Measurements from ENCODE around the gene FGF14.

FGF14 gene

GRCh38 chr13:102187313-102187712, 214.5 kb downstream of the FGF14 start:
- Mint-ChIP-seq H3K36me3 (no peaks in the 10 kb centered on the region), H3K27ac (no peak overlapping the region), H3K4me1 (no peaks in the 10 kb centered on the region), H3K27me3 (no peaks in the 10 kb centered on the region), H3K9me3 (no peaks in the 10 kb centered on the region), H3K4me3 (no peak overlapping the region)
- ATAC-seq = no peak

GRCh38 chr13:102185375-102185984, 216.4 kb downstream of the FGF14 start:
- Mint-ChIP-seq H3K36me3 (no peaks in the 10 kb centered on the region), H3K27me3 (no peaks in the 10 kb centered on the region), H3K4me3 (no peak overlapping the region), H3K27ac (no peak overlapping the region), H3K4me1 (no peaks in the 10 kb centered on the region), H3K9me3 (no peaks in the 10 kb centered on the region)
- no peak for ATAC-seq

- no peak overlapping the region for H3K27ac Mint-ChIP-seq
- H3K36me3 Mint-ChIP-seq = no peaks in the 10 kb centered on the region
- no peaks in the 10 kb centered on the region for H3K9me3 Mint-ChIP-seq
- peak; percentile 38 for ATAC-seq
- H3K27me3 Mint-ChIP-seq = no peaks in the 10 kb centered on the region
- H3K4me1 Mint-ChIP-seq = no peaks in the 10 kb centered on the region
- H3K4me3 Mint-ChIP-seq = no peak overlapping the region
Measured at GRCh38 chr13:102183509-102184182, 218.2 kb downstream of the FGF14 start.

- Mint-ChIP-seq H3K4me1 (no peaks in the 10 kb centered on the region), H3K27me3 (no peaks in the 10 kb centered on the region), H3K9me3 (no peaks in the 10 kb centered on the region), H3K27ac (no peak overlapping the region), H3K36me3 (no peaks in the 10 kb centered on the region), H3K4me3 (no peak overlapping the region)
- no peak for ATAC-seq
Measured at GRCh38 chr13:102182170-102182569, 219.7 kb downstream of the FGF14 start.

GRCh38 chr13:102177431-102177830, 224.4 kb downstream of the FGF14 start:
- H3K4me3 Mint-ChIP-seq = no peak overlapping the region
- no peaks in the 10 kb centered on the region for H3K27me3 Mint-ChIP-seq
- ATAC-seq = no peak
- no peaks in the 10 kb centered on the region for H3K36me3 Mint-ChIP-seq
- no peaks in the 10 kb centered on the region for H3K4me1 Mint-ChIP-seq
- peaks cover 5% of the 10 kb centered on the region for H3K9me3 Mint-ChIP-seq
- no peak overlapping the region for H3K27ac Mint-ChIP-seq

GRCh38 chr13:102176846-102177245, 225.0 kb downstream of the FGF14 start:
- H3K27me3 Mint-ChIP-seq = no peaks in the 10 kb centered on the region
- H3K4me3 Mint-ChIP-seq = no peak overlapping the region
- no peak for ATAC-seq
- H3K27ac Mint-ChIP-seq = no peak overlapping the region
- no peaks in the 10 kb centered on the region for H3K4me1 Mint-ChIP-seq
- no peaks in the 10 kb centered on the region for H3K36me3 Mint-ChIP-seq
- peaks cover 5% of the 10 kb centered on the region for H3K9me3 Mint-ChIP-seq

- no peak for ATAC-seq
- Mint-ChIP-seq H3K36me3 (no peaks in the 10 kb centered on the region), H3K27ac (no peak overlapping the region), H3K4me3 (no peak overlapping the region), H3K27me3 (no peaks in the 10 kb centered on the region), H3K4me1 (no peaks in the 10 kb centered on the region), H3K9me3 (peaks cover 5% of the 10 kb centered on the region)
Measured at GRCh38 chr13:102172406-102172805, 229.4 kb downstream of the FGF14 start.

- ATAC-seq = no peak
- no peak overlapping the region for H3K27ac Mint-ChIP-seq
- no peaks in the 10 kb centered on the region for H3K4me1 Mint-ChIP-seq
- no peaks in the 10 kb centered on the region for H3K36me3 Mint-ChIP-seq
- H3K9me3 Mint-ChIP-seq = peaks cover 5% of the 10 kb centered on the region
- no peaks in the 10 kb centered on the region for H3K27me3 Mint-ChIP-seq
- no peak overlapping the region for H3K4me3 Mint-ChIP-seq
Measured at GRCh38 chr13:102170305-102170704, 231.5 kb downstream of the FGF14 start.

GRCh38 chr13:102169471-102170015, 232.3 kb downstream of the FGF14 start:
- no peak for ATAC-seq
- no peak overlapping the region for H3K4me3 Mint-ChIP-seq
- H3K4me1 Mint-ChIP-seq = no peaks in the 10 kb centered on the region
- no peak overlapping the region for H3K27ac Mint-ChIP-seq
- peaks cover 6% of the 10 kb centered on the region for H3K9me3 Mint-ChIP-seq
- H3K27me3 Mint-ChIP-seq = no peaks in the 10 kb centered on the region
- no peaks in the 10 kb centered on the region for H3K36me3 Mint-ChIP-seq

- H3K4me1 Mint-ChIP-seq = no peaks in the 10 kb centered on the region
- no peaks in the 10 kb centered on the region for H3K9me3 Mint-ChIP-seq
- no peaks in the 10 kb centered on the region for H3K27me3 Mint-ChIP-seq
- H3K27ac Mint-ChIP-seq = no peak overlapping the region
- H3K36me3 Mint-ChIP-seq = no peaks in the 10 kb centered on the region
- no peak for ATAC-seq
- H3K4me3 Mint-ChIP-seq = no peak overlapping the region
Measured at GRCh38 chr13:102152790-102153189, 249.1 kb downstream of the FGF14 start.

GRCh38 chr13:102147353-102147752, 254.5 kb downstream of the FGF14 start:
- Mint-ChIP-seq H3K36me3 (no peaks in the 10 kb centered on the region), H3K4me3 (no peak overlapping the region), H3K27me3 (no peaks in the 10 kb centered on the region), H3K9me3 (no peaks in the 10 kb centered on the region), H3K27ac (no peak overlapping the region), H3K4me1 (no peaks in the 10 kb centered on the region)
- ATAC-seq = no peak

- Mint-ChIP-seq H3K9me3 (no peaks in the 10 kb centered on the region), H3K27me3 (no peaks in the 10 kb centered on the region), H3K36me3 (no peaks in the 10 kb centered on the region), H3K4me3 (no peak overlapping the region), H3K27ac (no peak overlapping the region), H3K4me1 (no peaks in the 10 kb centered on the region)
- ATAC-seq = no peak
Measured at GRCh38 chr13:102145750-102146149, 256.1 kb downstream of the FGF14 start.

- no peak overlapping the region for H3K4me3 Mint-ChIP-seq
- H3K4me1 Mint-ChIP-seq = no peaks in the 10 kb centered on the region
- no peak overlapping the region for H3K27ac Mint-ChIP-seq
- H3K27me3 Mint-ChIP-seq = no peaks in the 10 kb centered on the region
- no peaks in the 10 kb centered on the region for H3K36me3 Mint-ChIP-seq
- H3K9me3 Mint-ChIP-seq = no peaks in the 10 kb centered on the region
- no peak for ATAC-seq
Measured at GRCh38 chr13:102142473-102142826, 259.4 kb downstream of the FGF14 start.

- Mint-ChIP-seq H3K27me3 (no peaks in the 10 kb centered on the region), H3K4me1 (no peaks in the 10 kb centered on the region), H3K27ac (no peak overlapping the region), H3K36me3 (no peaks in the 10 kb centered on the region), H3K4me3 (no peak overlapping the region), H3K9me3 (no peaks in the 10 kb centered on the region)
- no peak for ATAC-seq
Measured at GRCh38 chr13:102141625-102142472, 260.0 kb downstream of the FGF14 start.

GRCh38 chr13:102139626-102140025, 262.2 kb downstream of the FGF14 start:
- H3K4me3 Mint-ChIP-seq = no peak overlapping the region
- no peaks in the 10 kb centered on the region for H3K4me1 Mint-ChIP-seq
- no peaks in the 10 kb centered on the region for H3K9me3 Mint-ChIP-seq
- no peaks in the 10 kb centered on the region for H3K27me3 Mint-ChIP-seq
- H3K27ac Mint-ChIP-seq = no peak overlapping the region
- ATAC-seq = no peak
- no peaks in the 10 kb centered on the region for H3K36me3 Mint-ChIP-seq

Measured in stimulated activated memory B cell treated with anti-CD40 and anti-IgM and Interleukin-4, amounts not matched to agents 10 μg/mL and 1 μg/mL and 100 μg/mL, for 72 hours (primary cell).